ENCODE results near the gene CTDSPL. TPM values are rescaled to one million over a fixed set of nuclear protein-coding genes. Genes with fewer than 3 reads are reported as not detected.
"Not testable (repeated sequence)": the region's sequence is repeated elsewhere in the genome, so short reads cannot be mapped to it uniquely, and the experiment has no call there.

CTDSPL gene
- total RNA-seq, 8 experiments from 2014 or later, result 6.6 to 31.9 (median 12.6) TPM

DNA sequence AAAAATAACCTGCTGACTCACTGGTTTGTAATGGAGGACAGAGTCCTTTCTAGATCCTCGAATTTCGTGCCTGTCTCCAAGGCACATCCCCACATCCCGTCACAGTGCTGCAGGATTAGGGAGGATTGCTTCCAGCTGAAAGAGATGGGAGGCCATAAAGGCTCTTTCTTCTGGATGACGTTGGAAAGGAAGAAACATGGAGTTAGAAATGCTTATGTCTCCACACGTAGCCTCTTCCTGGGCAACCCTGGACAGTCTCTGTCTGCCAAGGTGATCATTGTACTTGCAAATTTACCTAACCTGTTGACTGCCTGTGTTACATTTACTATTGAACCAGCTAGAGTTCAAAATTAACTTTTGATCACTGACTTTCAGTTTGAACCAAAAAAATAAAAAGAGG lies 101.3 kb downstream of the CTDSPL start:
- WGBS, 10 experiments, result 6 to 100% (median 69%) methylated on average over 1 to 5 of the region's 5 CpGs
- in situ Hi-C loops (cut with MboI; ENCODE audit: low pct_unique_long_range_greater_than_20kb in 2 of 9, low sequenced_read_pairs in 9 of 9, unreplicated experiment in 9 of 9), result loop anchor here in 1 of 9 experiments (10.0 kb wide), 1 partner anchor 108 kb away; no protein-coding TSS in a partner anchor
- peak in 2 of 8 experiments; percentile 22 to 33 for ATAC-seq (replicated peaks in 6 of 8)
- Histone ChIP-seq H3K27ac (no peak overlapping the region), H3K4me3 (no peak overlapping the region), H3K4me1 (replicated peaks in 1 of 2) (peaks cover 0 to 9% of the 10 kb centered on the region in 2 donors)

DNA sequence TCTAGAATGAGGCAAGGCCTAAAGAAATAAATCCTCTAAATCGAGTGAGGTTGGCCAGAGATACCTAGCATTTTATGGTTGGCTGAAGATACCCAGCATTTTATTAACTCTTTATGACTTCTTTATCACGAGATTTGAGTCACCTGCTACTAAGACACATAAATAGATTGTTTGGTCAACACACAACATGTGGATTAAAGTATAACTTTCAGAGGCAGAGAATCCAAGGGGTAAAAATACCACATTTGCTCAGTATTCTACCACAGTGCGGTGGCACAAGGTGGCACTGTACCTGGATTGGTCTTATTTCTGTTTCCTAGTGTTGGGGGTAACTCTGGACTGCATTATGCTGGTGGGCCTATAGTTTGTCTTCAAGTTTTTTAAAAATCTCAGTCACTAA lies 102.0 kb downstream of the CTDSPL start:
- Histone ChIP-seq H3K4me1 (replicated peaks in 1 of 2) (peaks cover 0 to 9% of the 10 kb centered on the region in 2 donors), H3K27ac (no peak overlapping the region), H3K4me3 (no peak overlapping the region)
- ATAC-seq (replicated peaks in 6 of 8), result no peak
- in situ Hi-C loops (cut with MboI; ENCODE audit: low pct_unique_long_range_greater_than_20kb in 2 of 9, low sequenced_read_pairs in 9 of 9, unreplicated experiment in 9 of 9), result loop anchor here in 1 of 9 experiments (10.0 kb wide), 1 partner anchor 109 kb away; no protein-coding TSS in a partner anchor
- WGBS, 10 experiments, result 70 to 100% (median 82%) methylated on average over 1 to 3 of the region's 3 CpGs

DNA sequence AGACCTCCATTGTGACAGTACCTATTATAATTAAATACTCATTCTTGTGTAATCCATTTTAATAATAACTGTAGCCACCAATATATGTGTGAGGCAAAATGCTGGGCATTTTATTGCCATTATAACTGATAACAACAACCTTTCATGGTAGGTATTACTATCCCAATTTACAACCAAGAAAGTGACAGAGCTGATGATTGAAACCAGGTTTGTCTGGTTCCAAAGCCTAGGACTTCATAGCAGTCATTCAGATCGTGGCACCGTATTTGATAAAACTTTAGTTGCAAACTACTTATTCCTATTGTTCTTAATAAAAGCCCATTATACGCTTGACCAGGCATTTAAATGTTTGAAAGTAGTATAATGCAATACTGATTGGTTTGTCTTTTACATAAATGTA lies 102.5 kb downstream of the CTDSPL start:
- in situ Hi-C loops (cut with MboI; ENCODE audit: low pct_unique_long_range_greater_than_20kb in 2 of 9, low sequenced_read_pairs in 9 of 9, unreplicated experiment in 9 of 9), result loop anchor here in 1 of 9 experiments (10.0 kb wide), 1 partner anchor 109 kb away; no protein-coding TSS in a partner anchor

DNA sequence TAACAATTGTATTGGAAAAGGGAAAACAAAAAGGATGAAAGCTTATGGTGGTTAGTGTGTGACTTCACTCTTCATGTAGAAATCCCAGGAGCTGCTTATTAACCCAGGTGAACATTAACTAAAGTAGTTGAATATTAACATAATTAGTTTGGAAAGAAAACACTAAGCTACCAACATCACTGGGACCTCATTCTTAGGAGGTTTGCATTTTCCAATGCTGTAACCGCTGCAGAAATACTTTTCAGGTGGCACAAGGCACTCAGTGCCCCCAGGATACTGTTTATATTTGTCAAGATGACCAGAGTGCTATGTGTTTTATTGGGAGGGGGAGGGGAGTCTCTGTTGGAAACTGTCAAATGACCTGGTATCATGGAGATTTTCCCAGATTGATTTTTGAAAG lies 103.0 kb downstream of the CTDSPL start:
- Histone ChIP-seq H3K27ac (no peak overlapping the region), H3K4me3 (no peak overlapping the region), H3K4me1 (replicated peaks in 1 of 2) (peaks cover 5 to 9% of the 10 kb centered on the region in 2 donors)
- ATAC-seq (replicated peaks in 6 of 8), result no peak
- in situ Hi-C loops (cut with MboI; ENCODE audit: low pct_unique_long_range_greater_than_20kb in 2 of 9, low sequenced_read_pairs in 9 of 9, unreplicated experiment in 9 of 9), result loop anchor here in 1 of 9 experiments (10.0 kb wide), 1 partner anchor 110 kb away; no protein-coding TSS in a partner anchor
- 33 to 100% (median 92%) methylated on average over 1 of the region's 1 CpG; no CpG with 5 or more reads in 4 of the 10 experiments for WGBS, 10 experiments

More for the DNA sequence above, 102.5 kb downstream of the CTDSPL start:
- H3K4me1 ChIP-seq (replicated peaks in 1 of 2), result peaks cover 4 to 9% of the 10 kb centered on the region in 2 donors
- no peak overlapping the region for H3K27ac ChIP-seq
- ATAC-seq (replicated peaks in 6 of 8), result no peak
- no peak overlapping the region for H3K4me3 ChIP-seq
- 57 to 94% (median 64%) methylated on average over 2 to 3 of the region's 3 CpGs; no CpG with 5 or more reads in 3 of the 10 experiments for WGBS, 10 experiments

DNA sequence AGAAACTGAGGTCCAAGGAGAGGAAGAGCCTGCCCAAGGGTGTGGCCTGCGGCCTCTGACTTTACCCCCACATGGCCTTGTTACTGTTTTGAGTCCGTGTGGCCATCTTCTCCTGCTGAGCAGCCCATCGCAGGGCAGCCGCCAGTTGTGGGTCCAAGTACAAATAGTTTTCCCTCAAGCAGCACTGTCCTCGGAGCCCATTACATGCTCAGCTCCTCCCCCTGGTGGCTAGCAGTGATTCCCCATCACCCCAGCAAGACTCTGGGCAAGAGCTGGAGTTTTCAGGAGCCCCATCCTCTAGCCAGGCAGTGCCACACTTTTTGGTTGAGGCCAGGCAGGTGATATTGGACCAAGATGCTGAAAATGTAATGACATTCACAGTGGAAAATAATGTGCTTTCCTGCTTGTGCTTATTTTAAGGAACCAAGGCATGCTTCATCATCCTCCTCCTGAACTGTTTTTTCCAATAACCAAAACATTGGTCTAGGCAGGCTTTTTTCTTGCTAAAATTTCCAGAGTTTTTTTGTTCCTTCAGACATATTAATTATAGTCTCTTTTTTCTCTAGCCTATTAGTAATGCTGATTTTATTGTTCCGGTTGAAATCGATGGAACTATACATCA lies 105.7 kb downstream of the CTDSPL start:
- Histone ChIP-seq H3K4me3 (no peak overlapping the region), H3K4me1 (replicated peaks in 1 of 2) (peaks cover 3 to 5% of the 10 kb centered on the region in 2 donors), H3K27ac (no peak overlapping the region)
- 42 to 100% (median 93%) methylated on average over 2 to 6 of the region's 7 CpGs for WGBS, 10 experiments
- peak in 7 of 8 experiments; percentile 30 to 86 (median 67) for ATAC-seq (replicated peaks in 6 of 8)
- in situ Hi-C loops (cut with MboI; ENCODE audit: low pct_unique_long_range_greater_than_20kb in 2 of 9, low sequenced_read_pairs in 9 of 9, unreplicated experiment in 9 of 9), result loop anchor here in 1 of 9 experiments (10.0 kb wide), 1 partner anchor 113 kb away; no protein-coding TSS in a partner anchor

DNA sequence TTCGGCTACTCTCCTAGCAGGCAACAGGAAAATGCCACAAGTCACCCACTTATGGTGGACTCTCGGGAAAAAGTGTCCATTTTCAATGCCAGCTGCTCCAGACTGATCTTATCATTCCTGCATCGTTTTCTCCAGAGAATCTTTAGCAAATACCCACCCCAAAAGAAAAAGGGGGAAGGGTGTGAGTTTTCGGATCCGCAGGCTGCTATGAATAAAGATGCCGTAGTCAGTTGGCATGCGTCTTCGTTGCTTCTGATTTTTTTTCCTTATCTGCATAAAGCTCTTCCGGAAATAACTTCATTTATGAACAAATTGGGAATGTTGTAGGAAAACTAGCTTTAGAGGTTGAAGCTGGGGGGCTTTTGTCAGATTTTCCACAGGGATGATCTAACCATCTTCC lies 106.5 kb downstream of the CTDSPL start:
- 83 to 100% (median 96%) methylated on average over 1 to 9 of the region's 9 CpGs for WGBS, 10 experiments
- no peak for ATAC-seq (replicated peaks in 6 of 8)
- no peak overlapping the region for H3K4me3 ChIP-seq
- H3K4me1 ChIP-seq (replicated peaks in 1 of 2), result peaks cover 0 to 5% of the 10 kb centered on the region in 2 donors
- H3K27ac ChIP-seq, result no peak overlapping the region
- in situ Hi-C loops (cut with MboI; ENCODE audit: low pct_unique_long_range_greater_than_20kb in 2 of 9, low sequenced_read_pairs in 9 of 9, unreplicated experiment in 9 of 9), result loop anchor here in 1 of 9 experiments (10.0 kb wide), 1 partner anchor 113 kb away; no protein-coding TSS in a partner anchor

DNA sequence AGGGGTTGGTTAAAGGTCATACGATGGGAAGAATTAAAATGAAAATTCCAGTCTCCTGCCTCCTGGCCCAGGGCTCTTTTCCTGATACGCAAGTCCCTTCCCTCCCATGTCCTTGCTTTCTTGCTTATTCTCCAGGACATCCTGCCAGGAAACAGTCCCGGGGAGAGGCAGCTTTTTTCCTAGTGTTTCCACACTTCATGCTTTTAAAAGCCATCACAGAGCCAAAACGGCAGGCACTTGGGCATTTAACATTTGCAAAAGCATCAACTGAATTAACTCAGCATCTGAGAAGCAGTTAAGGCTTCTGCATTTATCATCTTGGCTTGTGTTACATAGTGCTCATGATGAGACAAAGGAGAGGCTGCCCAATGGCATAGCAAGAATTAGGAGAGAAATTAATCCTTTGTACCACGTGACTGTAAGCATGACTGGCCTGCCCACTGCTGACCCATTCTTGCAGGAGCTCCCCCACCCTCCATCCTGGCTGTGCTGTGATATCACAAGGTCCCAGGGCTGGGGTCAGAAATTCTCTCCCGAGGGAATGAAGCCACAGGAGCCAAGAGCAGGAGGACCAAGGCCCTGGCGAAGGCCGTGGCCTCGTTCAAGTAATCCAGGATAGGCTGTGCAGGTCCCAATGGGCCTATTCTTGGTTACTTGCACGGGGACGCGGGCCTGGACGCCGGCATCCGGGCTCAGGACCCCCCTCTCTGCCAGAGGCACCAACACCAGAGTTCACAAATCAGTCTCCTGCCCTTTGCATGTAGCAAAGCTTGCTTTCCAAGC lies 107.3 kb downstream of the CTDSPL start:
- 17 to 88% (median 77%) methylated on average over 1 to 8 of the region's 15 CpGs; no CpG with 5 or more reads in 1 of the 10 experiments for WGBS, 10 experiments
- peak overlapping the region in 1 of 2 donors; percentile 64 for H3K27ac ChIP-seq
- H3K4me1 ChIP-seq (replicated peaks in 1 of 2), result peaks cover 0 to 5% of the 10 kb centered on the region in 2 donors
- ATAC-seq (replicated peaks in 6 of 8), result peak in 6 of 8 experiments; percentile 43 to 94 (median 80)
- no peak overlapping the region for H3K4me3 ChIP-seq
- in situ Hi-C loops (cut with MboI; ENCODE audit: low pct_unique_long_range_greater_than_20kb in 2 of 9, low sequenced_read_pairs in 9 of 9, unreplicated experiment in 9 of 9), result loop anchor here in 1 of 9 experiments (10.0 kb wide), 1 partner anchor 114 kb away; no protein-coding TSS in a partner anchor

DNA sequence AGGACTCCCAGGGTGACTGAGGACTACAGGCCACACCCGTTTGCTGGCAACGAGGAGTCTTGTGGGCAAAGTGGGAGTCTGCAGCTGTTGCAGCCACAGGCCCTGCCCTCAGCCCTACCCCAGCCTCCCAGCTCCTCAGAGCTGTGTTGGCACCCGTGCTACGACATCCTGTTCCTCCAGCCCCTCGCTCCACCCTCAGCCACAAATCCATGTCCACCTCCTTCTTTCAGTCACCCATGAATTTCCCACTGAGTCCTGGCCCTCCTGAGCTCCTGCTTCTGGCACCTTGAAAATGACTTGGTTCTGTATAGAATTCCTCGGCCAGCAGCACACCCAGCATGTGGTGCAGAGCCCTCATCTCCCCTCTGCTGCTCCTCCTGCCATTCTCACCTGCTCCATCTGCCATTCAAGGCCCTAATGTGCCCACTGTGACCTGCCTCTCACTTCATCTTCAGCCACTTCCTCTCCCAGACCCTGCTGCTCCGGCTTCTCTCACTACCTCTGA lies 108.0 kb downstream of the CTDSPL start:
- in situ Hi-C loops (cut with MboI; ENCODE audit: low pct_unique_long_range_greater_than_20kb in 2 of 9, low sequenced_read_pairs in 9 of 9, unreplicated experiment in 9 of 9), result loop anchor here in 3 of 9 experiments (10.0 kb wide), 1 partner anchor 115 kb away; no protein-coding TSS in a partner anchor
- 90 to 100% (median 97%) methylated on average over 1 to 4 of the region's 7 CpGs; no CpG with 5 or more reads in 6 of the 10 experiments for WGBS, 10 experiments
- peak in 4 of 8 experiments; percentile 9 to 36 (median 25) for ATAC-seq (replicated peaks in 6 of 8)

DNA sequence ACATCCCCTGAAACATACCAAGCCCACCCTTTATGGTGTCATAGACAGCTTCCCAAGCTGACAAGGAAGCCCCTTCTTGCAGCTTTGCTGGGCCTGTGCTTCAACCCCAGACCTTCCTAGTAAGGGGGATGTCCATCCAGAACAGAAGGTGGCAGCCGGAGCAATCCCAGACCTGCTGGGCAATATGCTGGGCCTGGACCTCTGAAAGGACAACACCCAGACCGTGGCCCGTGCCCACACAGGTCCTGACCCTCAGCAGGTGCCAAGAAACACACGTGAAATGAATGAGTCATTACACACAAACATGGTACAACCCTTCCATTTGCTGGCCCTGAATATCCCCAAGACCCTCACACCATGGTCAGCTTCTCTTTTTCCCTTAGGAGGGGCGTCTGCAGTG lies 109.1 kb downstream of the CTDSPL start:
- H3K4me3 ChIP-seq, result no peak overlapping the region
- in situ Hi-C loops (cut with MboI; ENCODE audit: low pct_unique_long_range_greater_than_20kb in 2 of 9, low sequenced_read_pairs in 9 of 9, unreplicated experiment in 9 of 9), result loop anchor here in 2 of 9 experiments (10.0 kb wide), 1 partner anchor 116 kb away; no protein-coding TSS in a partner anchor
- no peak overlapping the region for H3K27ac ChIP-seq
- WGBS, 10 experiments, result 80 to 90% methylated on average over 1 to 2 of the region's 5 CpGs; no CpG with 5 or more reads in 8 of the 10 experiments
- H3K4me1 ChIP-seq (replicated peaks in 1 of 2), result peaks cover 0 to 5% of the 10 kb centered on the region in 2 donors
- ATAC-seq (replicated peaks in 6 of 8), result no peak

More for the DNA sequence above, 108.0 kb downstream of the CTDSPL start:
- peak overlapping the region in 1 of 2 donors; percentile 64 for H3K27ac ChIP-seq
- H3K4me1 ChIP-seq (replicated peaks in 1 of 2), result peaks cover 0 to 5% of the 10 kb centered on the region in 2 donors
- no peak overlapping the region for H3K4me3 ChIP-seq

DNA sequence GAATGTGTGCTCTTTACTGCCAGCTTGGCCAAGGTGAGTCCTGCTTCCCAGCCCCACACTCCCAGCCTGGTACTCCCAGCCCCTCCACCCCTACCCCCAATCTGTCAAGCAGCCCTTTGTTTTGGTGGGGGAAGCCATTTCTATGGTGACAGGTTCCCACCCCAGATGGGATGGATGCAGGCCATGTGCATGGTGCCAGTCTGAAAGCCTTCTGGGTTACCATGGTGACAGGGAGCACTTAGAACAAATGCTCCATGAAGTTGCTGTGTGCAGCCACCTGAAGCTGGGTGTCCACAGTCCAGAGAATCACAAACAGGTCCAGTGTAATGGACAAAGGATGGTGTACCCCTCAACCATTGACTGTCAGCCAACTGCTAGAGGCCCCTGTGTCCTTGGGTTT lies 109.8 kb downstream of the CTDSPL start:
- no peak overlapping the region for H3K27ac ChIP-seq
- no peak overlapping the region for H3K4me3 ChIP-seq
- peak in 1 of 8 experiments; percentile 30 for ATAC-seq (replicated peaks in 6 of 8)
- peaks cover 0 to 5% of the 10 kb centered on the region in 2 donors for H3K4me1 ChIP-seq (replicated peaks in 1 of 2)
- in situ Hi-C loops (cut with MboI; ENCODE audit: low pct_unique_long_range_greater_than_20kb in 2 of 9, low sequenced_read_pairs in 9 of 9, unreplicated experiment in 9 of 9), result loop anchor here in 2 of 9 experiments (10.0 kb wide), 1 partner anchor 117 kb away; no protein-coding TSS in a partner anchor

DNA sequence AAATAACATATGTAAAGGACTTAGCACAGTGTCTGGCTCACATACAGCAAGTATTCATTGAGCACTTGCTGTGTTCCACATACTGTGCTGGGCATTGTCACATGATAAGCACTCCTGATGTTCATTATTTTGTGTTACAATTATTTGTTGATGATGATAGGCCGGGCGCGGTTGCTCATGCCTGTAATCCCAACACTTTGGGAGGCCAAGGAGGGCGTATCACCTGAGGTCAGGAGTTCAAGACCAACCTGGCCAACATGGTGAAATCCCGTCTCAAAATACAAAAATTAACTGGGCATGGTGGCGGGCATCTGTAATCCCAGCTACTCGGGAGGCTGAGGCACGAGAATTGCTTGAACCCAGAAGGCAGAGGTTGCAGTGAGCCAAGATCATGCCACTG lies 110.4 kb downstream of the CTDSPL start:
- in situ Hi-C loops (cut with MboI; ENCODE audit: low pct_unique_long_range_greater_than_20kb in 2 of 9, low sequenced_read_pairs in 9 of 9, unreplicated experiment in 9 of 9), result loop anchor here in 2 of 9 experiments (10.0 kb wide), 1 partner anchor 117 kb away; no protein-coding TSS in a partner anchor
- not testable (repeated sequence) for H3K4me3 ChIP-seq; H3K27ac ChIP-seq; ATAC-seq (replicated peaks in 6 of 8); H3K4me1 ChIP-seq (replicated peaks in 1 of 2)
- WGBS, 10 experiments, result 80 to 100% (median 93%) methylated on average over 1 to 5 of the region's 8 CpGs; no CpG with 5 or more reads in 3 of the 10 experiments

DNA sequence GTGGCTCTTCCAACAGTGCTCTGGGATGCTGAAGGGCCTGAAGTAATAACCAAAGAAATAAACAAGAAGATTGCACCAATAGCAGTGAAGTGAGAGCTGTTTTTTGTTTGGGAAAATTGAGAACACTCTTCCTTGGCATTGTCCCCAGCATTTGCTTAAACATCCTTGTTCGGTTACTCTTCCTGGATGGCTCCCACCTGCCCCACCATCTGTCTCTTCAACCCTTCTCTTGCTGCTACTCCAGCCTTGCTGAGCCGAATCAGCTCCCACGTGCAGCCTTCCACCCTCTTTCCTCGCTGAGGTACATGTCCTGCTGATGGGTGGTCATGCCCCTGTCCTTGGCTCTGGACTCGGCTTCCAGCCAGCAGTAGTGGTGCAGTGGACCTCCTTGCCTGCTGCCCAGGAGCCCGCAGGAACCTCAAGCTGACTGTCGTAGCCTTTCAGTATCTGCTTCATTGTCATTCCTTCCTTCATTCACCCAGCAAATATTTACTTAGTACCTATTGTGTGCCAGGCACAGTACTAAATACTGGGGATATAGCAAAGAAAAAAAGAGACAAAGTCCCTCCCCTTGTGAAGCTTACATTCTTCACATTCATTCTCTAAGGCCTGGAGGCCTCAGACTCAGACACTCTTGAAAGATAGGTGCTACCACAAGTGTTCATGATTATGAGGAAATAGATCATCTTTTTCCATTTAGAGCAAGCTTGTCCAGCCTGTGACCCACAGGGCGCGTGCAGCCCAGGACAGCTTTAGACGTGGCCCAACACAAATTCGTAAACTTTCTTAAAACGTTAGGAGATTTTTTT lies 111.8 kb downstream of the CTDSPL start:
- H3K27ac ChIP-seq, result no peak overlapping the region
- H3K4me3 ChIP-seq, result no peak overlapping the region
- in situ Hi-C loops (cut with MboI; ENCODE audit: low pct_unique_long_range_greater_than_20kb in 2 of 9, low sequenced_read_pairs in 9 of 9, unreplicated experiment in 9 of 9), result loop anchor here in 2 of 9 experiments (10.0 kb wide), 1 partner anchor 119 kb away; no protein-coding TSS in a partner anchor
- 79 to 100% (median 91%) methylated on average over 2 to 9 of the region's 12 CpGs; no CpG with 5 or more reads in 2 of the 10 experiments for WGBS, 10 experiments
- no peak for ATAC-seq (replicated peaks in 6 of 8)
- peaks cover 0 to 5% of the 10 kb centered on the region in 2 donors for H3K4me1 ChIP-seq (replicated peaks in 1 of 2)
